Measurements from ENCODE around the gene MX2. TPM values are rescaled to one million over a fixed set of nuclear protein-coding genes. Genes with fewer than 3 reads are reported as not detected.

The MX2 gene
- total and polyA plus RNA-seq, 9 of the 15 experiments (the other 6 are each of a cell fraction or from before 2014, with no cell fraction given): 0.10 to 0.95 (median 0.47) TPM; not detected in 1

DNA sequence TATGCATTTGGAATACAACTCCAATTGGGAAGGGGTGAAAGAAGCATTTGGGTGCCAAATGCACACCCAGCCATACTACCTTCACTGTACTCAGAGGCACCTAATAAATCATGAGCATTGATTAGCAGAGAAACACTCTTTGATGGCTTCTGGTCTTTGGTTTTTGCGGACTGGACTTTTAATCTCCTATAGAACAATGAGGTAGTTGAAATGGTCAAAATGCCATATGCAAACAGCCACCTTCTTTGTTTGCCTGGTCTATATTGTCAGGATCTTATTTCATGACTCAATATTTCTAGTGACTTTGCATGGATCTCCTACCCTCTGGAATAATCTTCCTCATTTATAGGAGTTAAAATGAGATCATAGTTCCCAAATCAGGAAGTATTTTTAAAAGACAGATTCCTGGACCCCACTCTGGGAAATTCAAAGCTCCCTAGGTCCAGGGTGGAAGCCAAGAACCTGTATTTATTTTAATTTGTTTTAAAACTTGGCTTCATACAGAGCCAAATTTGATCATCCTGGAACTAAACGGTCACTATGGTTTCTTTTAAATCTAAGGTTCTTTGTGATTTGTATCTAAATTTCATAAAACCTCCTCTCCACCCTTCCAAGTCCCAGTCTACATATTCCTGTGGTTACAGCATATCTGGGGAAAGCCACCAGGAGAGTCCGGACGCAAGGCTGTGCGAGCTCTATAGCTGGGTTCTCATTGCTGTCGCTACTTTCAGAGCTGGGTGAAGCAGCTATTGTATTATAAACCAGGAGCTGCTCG lies 36.5 kb upstream of the MX2 start:
- H3K9ac ChIP-seq (ENCODE audit: insufficient read depth in 1 of 2, low read depth in 2 of 2, low read length in 2 of 2): no peak overlapping the region
- CTCF ChIA-PET (ENCODE audit: low intra/inter-chr PET ratio): no interaction called here
- ATAC-seq (no peak), FAIRE-seq (no peak), DNase-seq (ENCODE audit: extremely low read depth in 1 of 4, low spot score in 3 of 4) (no peak)
- no peak overlapping the region for H3K4me3 ChIP-seq
- H2AFZ ChIP-seq (ENCODE audit: low read depth, low read length): no peak overlapping the region
- in situ Hi-C loops (cut with MboI): no loop called here
- no peaks in the 10 kb centered on the region for H3K36me3 ChIP-seq (ENCODE audit: control insufficient read depth, insufficient read depth, low read length)
- no peaks in the 10 kb centered on the region for H3K9me1 ChIP-seq (ENCODE audit: control insufficient read depth, insufficient read depth, low read length)
- H4K20me1 ChIP-seq (replicated peaks; ENCODE audit: control insufficient read depth, insufficient read depth, low read length): peaks cover 6% of the 10 kb centered on the region; the same call in 1 of the 2 replicates
- peaks cover 10 to 40% of the 10 kb centered on the region in 2 experiments; a peak in 3 of 5 replicates for H3K27me3 ChIP-seq (ENCODE audit: control insufficient read depth in 2 of 2, insufficient read depth in 2 of 2, low read length in 2 of 2)
- H3K9me3 ChIP-seq (replicated peaks; ENCODE audit: control insufficient read depth, insufficient read depth, low read depth, low read length): no peaks in the 10 kb centered on the region
- POLR2A ChIA-PET: no interaction called here
- intact Hi-C loops (cut with micrococcal nuclease): no loop called here
- H3K79me2 ChIP-seq (ENCODE audit: control insufficient read depth, insufficient read depth, low read length): no peaks in the 10 kb centered on the region
- H3K27ac ChIP-seq (ENCODE audit: extremely low read depth, low read depth, low read length): no peak overlapping the region
- H3K4me2 ChIP-seq (ENCODE audit: insufficient read depth, low read length): no peak overlapping the region
- 0% methylated on average over 7 of the region's 7 CpGs for WGBS (ENCODE audit: insufficient coverage, low coverage, missing lambda C conversion rate)
- H3K4me1 ChIP-seq (replicated peaks in 1 of 2; ENCODE audit: control insufficient read depth in 2 of 2, insufficient read depth in 2 of 2, low read length in 2 of 2): no peaks in the 10 kb centered on the region
- BruUV-seq (replicated peaks): no TSS peak
- TF ChIP-seq POLR2AphosphoS2 (IDR thresholded peaks at IDR 0.05; ENCODE audit: low read length) (no peak), U2AF2 (optimal IDR thresholded peaks at IDR 0.05; ENCODE audit: low read depth, low read length) (no peak), ZNF57 (CRISPR knock-in tag; IDR thresholded peaks at IDR 0.05) (no peak), FOXJ2 (tag; IDR thresholded peaks at IDR 0.05) (no peak), CEBPG (CRISPR knock-in tag; IDR thresholded peaks at IDR 0.05) (no peak), CEBPG (tag; conservative IDR thresholded peaks at IDR 0.05 in 1 of 2, IDR thresholded peaks at IDR 0.05 in 1 of 2) (no peak), BMI1 (IDR thresholded peaks at IDR 0.05; ENCODE audit: low read length) (no peak), HMGXB4 (CRISPR knock-in tag; IDR thresholded peaks at IDR 0.05) (no peak), RBM22 (IDR thresholded peaks at IDR 0.05; ENCODE audit: low read depth, low read length, poor library complexity, severe bottlenecking) (no peak), GTF2E2 (tag; IDR thresholded peaks at IDR 0.05) (no peak), RFX7 (CRISPR knock-in tag; IDR thresholded peaks at IDR 0.05) (no peak), TBL1XR1 (IDR thresholded peaks at IDR 0.05; ENCODE audit: low read length in 2 of 2) (no peak), MCM5 (IDR thresholded peaks at IDR 0.05; ENCODE audit: low read depth) (no peak), IRF1 (CRISPR knock-in tag; IDR thresholded peaks at IDR 0.05; ENCODE audit: borderline replicate concordance) (no peak), RB1 (IDR thresholded peaks at IDR 0.05; ENCODE audit: low read depth) (no peak)
- TF ChIP-seq, protein P1, sequence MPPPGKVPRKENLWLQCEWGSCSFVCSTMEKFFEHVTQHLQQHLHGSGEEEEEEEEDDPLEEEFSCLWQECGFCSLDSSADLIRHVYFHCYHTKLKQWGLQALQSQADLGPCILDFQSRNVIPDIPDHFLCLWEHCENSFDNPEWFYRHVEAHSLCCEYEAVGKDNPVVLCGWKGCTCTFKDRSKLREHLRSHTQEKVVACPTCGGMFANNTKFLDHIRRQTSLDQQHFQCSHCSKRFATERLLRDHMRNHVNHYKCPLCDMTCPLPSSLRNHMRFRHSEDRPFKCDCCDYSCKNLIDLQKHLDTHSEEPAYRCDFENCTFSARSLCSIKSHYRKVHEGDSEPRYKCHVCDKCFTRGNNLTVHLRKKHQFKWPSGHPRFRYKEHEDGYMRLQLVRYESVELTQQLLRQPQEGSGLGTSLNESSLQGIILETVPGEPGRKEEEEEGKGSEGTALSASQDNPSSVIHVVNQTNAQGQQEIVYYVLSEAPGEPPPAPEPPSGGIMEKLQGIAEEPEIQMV (tag; conservative IDR thresholded peaks at IDR 0.05; ENCODE audit: low read depth): no peak

Measured in K562 (cell line).